Epithelial cell of proximal tubule (primary cell): ENCODE results near the gene FOXC2. TPM values are rescaled to one million over a fixed set of nuclear protein-coding genes. Genes with fewer than 3 reads are reported as not detected.
A peak's percentile ranks its signal among the peaks of the same experiment; 100 is the strongest.

Source experiments
- DNase-seq: peaks from one replicate; pipeline ENCODE4 v3.0.0-alpha.2; 2011; ENCODE audit warnings: low read depth
- H3K4me3 ChIP-seq: 2 replicates; pipeline ENCODE4 v1.5.1; 2011; ENCODE audit warnings: low read depth, mild to moderate bottlenecking, low read length
- total RNA-seq: library from RNA; depleted of rRNA; stranded (reverse); fragments of >200 nt; gene quantifications from 2 replicates; pipeline ENCODE4 v1.2.3, GENCODE V29; 2015
- TF ChIP-seq, protein P1 (sequence below): conservative IDR thresholded peaks from 2 replicates; pipeline ENCODE4 v1.5.1; 2012; ENCODE audit warnings: low read depth, mild to moderate bottlenecking, low read length

FOXC2 gene
- total RNA-seq, 1 donor from 2014 or later, result 26.5 TPM

DNA sequence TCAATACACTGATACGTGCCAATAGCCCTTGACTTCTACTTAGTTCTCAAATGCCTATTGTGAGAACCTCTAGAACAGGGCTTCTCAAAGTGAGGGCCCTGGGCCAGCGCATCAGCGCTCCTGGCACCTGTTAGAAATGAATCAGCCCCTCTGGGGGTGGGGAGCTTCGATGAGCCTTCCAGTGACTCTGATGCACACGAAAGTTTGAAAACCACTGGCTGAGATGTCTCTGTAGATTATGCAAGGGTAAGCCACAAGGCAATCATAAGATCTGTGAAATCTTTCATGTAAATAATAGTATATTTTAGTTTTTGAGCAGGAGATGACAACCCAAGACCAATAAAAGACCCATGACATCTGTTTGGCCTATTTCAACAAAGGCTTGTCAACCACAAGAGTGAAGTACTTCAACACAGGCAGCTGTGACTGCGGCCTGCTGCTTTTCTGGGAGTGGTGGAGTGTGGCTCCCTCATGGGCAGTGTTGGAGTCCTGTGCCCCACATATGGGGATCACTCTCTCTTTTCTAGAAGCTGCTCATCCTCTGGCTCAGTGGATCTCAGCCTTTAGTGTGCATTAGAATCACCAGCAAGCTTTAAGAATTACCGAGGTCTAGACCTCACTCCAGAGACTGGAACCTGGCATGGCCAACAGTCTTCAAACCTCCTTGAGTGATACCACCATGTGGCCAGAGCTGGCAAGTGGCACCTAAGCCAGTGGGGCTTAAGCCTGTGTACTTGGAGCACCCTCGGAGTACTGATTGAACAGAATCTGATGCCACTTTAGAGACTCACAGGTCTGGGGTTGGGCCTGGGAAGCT is 17.3 kb upstream of the FOXC2 start:
- DNase-seq, result no peak
- H3K4me3 ChIP-seq, result no peak overlapping the region
- TF ChIP-seq, protein P1, sequence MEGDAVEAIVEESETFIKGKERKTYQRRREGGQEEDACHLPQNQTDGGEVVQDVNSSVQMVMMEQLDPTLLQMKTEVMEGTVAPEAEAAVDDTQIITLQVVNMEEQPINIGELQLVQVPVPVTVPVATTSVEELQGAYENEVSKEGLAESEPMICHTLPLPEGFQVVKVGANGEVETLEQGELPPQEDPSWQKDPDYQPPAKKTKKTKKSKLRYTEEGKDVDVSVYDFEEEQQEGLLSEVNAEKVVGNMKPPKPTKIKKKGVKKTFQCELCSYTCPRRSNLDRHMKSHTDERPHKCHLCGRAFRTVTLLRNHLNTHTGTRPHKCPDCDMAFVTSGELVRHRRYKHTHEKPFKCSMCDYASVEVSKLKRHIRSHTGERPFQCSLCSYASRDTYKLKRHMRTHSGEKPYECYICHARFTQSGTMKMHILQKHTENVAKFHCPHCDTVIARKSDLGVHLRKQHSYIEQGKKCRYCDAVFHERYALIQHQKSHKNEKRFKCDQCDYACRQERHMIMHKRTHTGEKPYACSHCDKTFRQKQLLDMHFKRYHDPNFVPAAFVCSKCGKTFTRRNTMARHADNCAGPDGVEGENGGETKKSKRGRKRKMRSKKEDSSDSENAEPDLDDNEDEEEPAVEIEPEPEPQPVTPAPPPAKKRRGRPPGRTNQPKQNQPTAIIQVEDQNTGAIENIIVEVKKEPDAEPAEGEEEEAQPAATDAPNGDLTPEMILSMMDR, result no peak

DNA sequence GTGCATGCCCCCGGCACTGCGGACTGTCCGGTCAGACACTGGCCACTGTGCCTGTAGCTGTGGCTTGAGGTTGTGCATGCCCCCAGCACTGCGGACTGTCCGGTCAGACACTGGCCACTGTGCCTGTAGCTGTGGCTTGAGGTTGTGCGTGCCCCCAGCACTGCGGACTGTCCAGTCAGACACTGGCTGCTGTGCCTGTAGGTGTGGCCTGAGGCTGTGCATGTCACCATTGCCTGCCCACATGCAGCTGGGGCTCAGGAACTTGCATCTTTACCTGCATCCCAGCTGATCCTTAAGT is 16.8 kb upstream of the FOXC2 start:
- no peak for DNase-seq
- H3K4me3 ChIP-seq, result no peak overlapping the region
- TF ChIP-seq, protein P1, result no peak

DNA sequence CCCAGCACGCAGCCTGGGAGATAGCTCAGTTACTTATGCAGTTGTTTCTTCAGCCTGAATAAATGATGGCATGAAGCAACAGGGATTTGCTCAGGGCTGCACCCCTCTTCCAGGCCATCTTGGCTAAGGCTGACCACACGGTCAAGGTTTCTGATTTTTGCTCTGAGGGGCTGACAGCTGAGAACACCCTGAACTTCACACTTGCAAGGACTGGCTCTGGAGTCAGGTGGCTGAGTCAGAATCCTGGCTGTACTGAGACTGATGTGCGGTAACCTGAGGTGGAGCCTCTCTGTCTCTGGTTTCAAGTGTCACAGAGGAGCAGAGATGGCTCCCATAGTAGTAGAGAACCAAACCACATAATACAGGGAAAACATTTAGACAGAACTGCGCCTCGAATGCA is 16.3 kb upstream of the FOXC2 start:
- H3K4me3 ChIP-seq, result no peak overlapping the region
- TF ChIP-seq, protein P1, result no peak
- no peak for DNase-seq

DNA sequence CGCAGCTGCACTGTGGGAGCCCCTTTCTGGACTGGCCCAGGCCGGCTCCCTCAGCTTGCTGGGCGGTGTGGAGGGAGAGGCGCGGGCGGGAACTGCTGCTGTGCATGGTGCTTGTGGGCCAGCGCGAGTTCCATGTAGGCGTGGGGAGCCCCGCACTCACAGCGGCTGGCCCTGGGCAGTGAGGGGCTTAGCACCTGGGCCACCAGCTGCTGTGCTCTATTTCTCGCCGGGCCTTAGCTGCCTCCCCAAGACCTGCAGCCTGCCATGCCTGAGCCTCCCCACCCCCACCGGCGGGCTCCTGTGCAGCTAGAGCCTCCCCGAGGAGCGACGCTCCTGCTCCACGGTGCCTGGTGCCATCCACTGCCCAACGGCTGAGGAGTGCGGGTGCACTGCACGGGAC is 13.3 kb upstream of the FOXC2 start:
- DNase-seq, result no peak
- no peak overlapping the region for H3K4me3 ChIP-seq
- TF ChIP-seq, protein P1, result no peak

DNA sequence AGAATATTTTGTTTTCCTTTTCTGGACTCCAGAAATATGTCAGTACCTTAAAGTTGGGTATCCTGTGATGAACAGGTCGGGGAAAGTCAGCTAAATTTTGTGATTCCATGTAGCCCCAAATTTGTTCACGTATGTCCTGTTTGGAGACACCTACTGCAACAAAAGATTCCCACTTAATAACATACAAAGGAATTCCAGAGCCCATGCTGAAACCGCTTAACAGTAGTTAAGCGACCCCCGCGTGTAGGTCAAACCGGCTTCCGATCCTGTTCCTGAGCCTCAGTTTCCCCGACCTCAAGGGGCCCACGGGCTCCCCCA is 12.1 kb upstream of the FOXC2 start:
- DNase-seq, result no peak
- TF ChIP-seq, protein P1, result no peak
- peak overlapping the region; percentile 98 for H3K4me3 ChIP-seq

DNA sequence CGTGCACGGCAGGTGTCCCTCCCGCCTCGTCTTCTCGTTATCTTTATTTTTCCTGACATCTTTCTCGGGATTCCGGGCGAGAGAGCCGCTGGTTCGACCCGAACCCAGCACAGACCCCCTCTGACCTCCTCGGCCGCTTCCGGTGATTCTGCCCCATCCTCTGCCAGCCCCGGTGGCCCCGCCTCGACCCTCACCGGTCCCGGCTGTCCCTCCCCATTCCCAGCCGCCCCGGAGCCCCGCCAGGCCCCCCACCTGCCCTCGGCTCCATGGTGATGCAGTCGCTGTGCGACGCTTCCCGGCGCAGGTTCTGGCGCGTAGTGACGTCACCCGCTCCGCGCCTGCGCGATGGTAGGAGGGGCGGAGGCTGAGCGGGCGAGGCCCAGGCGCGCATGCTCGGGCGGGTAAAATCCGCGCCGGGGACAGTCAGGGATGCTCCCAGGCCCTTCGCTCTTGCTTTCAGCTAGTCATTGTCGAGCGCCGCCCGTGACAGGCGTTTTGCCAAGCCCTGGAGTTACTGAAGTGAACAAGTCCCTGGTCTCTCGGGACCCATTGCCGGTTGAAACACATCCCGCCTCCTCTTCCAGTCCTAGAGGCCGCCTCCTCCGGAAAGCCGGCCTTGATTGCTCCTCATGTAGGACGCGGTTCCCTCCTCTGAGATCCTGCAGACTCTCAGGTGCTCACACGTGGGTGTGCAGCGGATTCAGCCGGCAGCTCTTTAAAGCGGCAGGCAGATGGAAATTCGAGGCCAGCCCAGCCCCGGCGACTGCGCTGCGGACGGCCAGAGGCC is 11.5 kb upstream of the FOXC2 start, which contains the start of gene MTHFSD:
MTHFSD (minus strand) TSS at position 319 of the 787 bp plus-strand sequence; CDS start at position 268, 51 bp downstream.
- TF ChIP-seq, protein P1, result no peak
- peak within 1 kb of the TSS; percentile 98 for H3K4me3 ChIP-seq
- no peak for DNase-seq
